ENCODE measurements around the gene ITGB8.

Gene ITGB8

GRCh38 chr7:20417675-20418382, 87.1 kb downstream of the ITGB8 start:
- Histone ChIP-seq H3K36me3 (ENCODE audit: insufficient read depth, low read length) (no peaks in the 10 kb centered on the region), H2AFZ (ENCODE audit: low read length, unreplicated experiment) (no peak overlapping the region), H3K4me3 (ENCODE audit: low read depth, low read length) (no peak overlapping the region), H3K79me2 (ENCODE audit: control insufficient read depth, insufficient read depth, low read length, unreplicated experiment) (no peaks in the 10 kb centered on the region), H3K27ac (ENCODE audit: low read depth, low read length) (no peak overlapping the region), H3K27me3 (ENCODE audit: insufficient read depth, low read length) (no peaks in the 10 kb centered on the region), H3K4me1 (ENCODE audit: control insufficient read depth, insufficient read depth, low read length, unreplicated experiment) (no peaks in the 10 kb centered on the region)

- no peaks in the 10 kb centered on the region for H3K27me3 ChIP-seq (ENCODE audit: insufficient read depth, low read length)
- no peak overlapping the region for H3K4me3 ChIP-seq (ENCODE audit: low read depth, low read length)
- H3K4me1 ChIP-seq (ENCODE audit: control insufficient read depth, insufficient read depth, low read length, unreplicated experiment), result no peaks in the 10 kb centered on the region
- no peaks in the 10 kb centered on the region for H3K36me3 ChIP-seq (ENCODE audit: insufficient read depth, low read length)
- no peak overlapping the region for H2AFZ ChIP-seq (ENCODE audit: low read length, unreplicated experiment)
- H3K27ac ChIP-seq (ENCODE audit: low read depth, low read length), result no peak overlapping the region
- H3K79me2 ChIP-seq (ENCODE audit: control insufficient read depth, insufficient read depth, low read length, unreplicated experiment), result no peaks in the 10 kb centered on the region
Observed at GRCh38 chr7:20424500-20424899, 93.8 kb downstream of the ITGB8 start.

- no peak overlapping the region for H3K27ac ChIP-seq (ENCODE audit: low read depth, low read length)
- no peak overlapping the region for H2AFZ ChIP-seq (ENCODE audit: low read length, unreplicated experiment)
- no peaks in the 10 kb centered on the region for H3K27me3 ChIP-seq (ENCODE audit: insufficient read depth, low read length)
- peaks cover 8% of the 10 kb centered on the region for H3K4me1 ChIP-seq (ENCODE audit: control insufficient read depth, insufficient read depth, low read length, unreplicated experiment)
- no peaks in the 10 kb centered on the region for H3K79me2 ChIP-seq (ENCODE audit: control insufficient read depth, insufficient read depth, low read length, unreplicated experiment)
- H3K36me3 ChIP-seq (ENCODE audit: insufficient read depth, low read length), result no peaks in the 10 kb centered on the region
- no peak overlapping the region for H3K4me3 ChIP-seq (ENCODE audit: low read depth, low read length)
Observed at GRCh38 chr7:20430664-20431063, 100.0 kb downstream of the ITGB8 start.

- Histone ChIP-seq H3K79me2 (ENCODE audit: control insufficient read depth, insufficient read depth, low read length, unreplicated experiment) (no peaks in the 10 kb centered on the region), H3K4me1 (ENCODE audit: control insufficient read depth, insufficient read depth, low read length, unreplicated experiment) (peaks cover 11% of the 10 kb centered on the region), H3K4me3 (ENCODE audit: low read depth, low read length) (no peak overlapping the region), H3K27ac (ENCODE audit: low read depth, low read length) (no peak overlapping the region), H3K36me3 (ENCODE audit: insufficient read depth, low read length) (no peaks in the 10 kb centered on the region), H2AFZ (ENCODE audit: low read length, unreplicated experiment) (no peak overlapping the region), H3K27me3 (ENCODE audit: insufficient read depth, low read length) (no peaks in the 10 kb centered on the region)
Observed at GRCh38 chr7:20431146-20431545, 100.4 kb downstream of the ITGB8 start.

GRCh38 chr7:20432071-20432470, 101.4 kb downstream of the ITGB8 start:
- Histone ChIP-seq H3K27ac (ENCODE audit: low read depth, low read length) (no peak overlapping the region), H3K27me3 (ENCODE audit: insufficient read depth, low read length) (no peaks in the 10 kb centered on the region), H3K36me3 (ENCODE audit: insufficient read depth, low read length) (no peaks in the 10 kb centered on the region), H3K4me1 (ENCODE audit: control insufficient read depth, insufficient read depth, low read length, unreplicated experiment) (peaks cover 16% of the 10 kb centered on the region), H2AFZ (ENCODE audit: low read length, unreplicated experiment) (no peak overlapping the region), H3K79me2 (ENCODE audit: control insufficient read depth, insufficient read depth, low read length, unreplicated experiment) (no peaks in the 10 kb centered on the region), H3K4me3 (ENCODE audit: low read depth, low read length) (no peak overlapping the region)

GRCh38 chr7:20435305-20435704, 104.6 kb downstream of the ITGB8 start:
- Histone ChIP-seq H3K27ac (ENCODE audit: low read depth, low read length) (peak overlapping the region; percentile 10; the same call in 1 of the 2 replicates), H2AFZ (ENCODE audit: low read length, unreplicated experiment) (peak overlapping the region; percentile 36), H3K4me1 (ENCODE audit: control insufficient read depth, insufficient read depth, low read length, unreplicated experiment) (peaks cover 16% of the 10 kb centered on the region), H3K27me3 (ENCODE audit: insufficient read depth, low read length) (no peaks in the 10 kb centered on the region), H3K4me3 (ENCODE audit: low read depth, low read length) (no peak overlapping the region), H3K79me2 (ENCODE audit: control insufficient read depth, insufficient read depth, low read length, unreplicated experiment) (no peaks in the 10 kb centered on the region), H3K36me3 (ENCODE audit: insufficient read depth, low read length) (no peaks in the 10 kb centered on the region)

- H3K27me3 ChIP-seq (ENCODE audit: insufficient read depth, low read length), result no peaks in the 10 kb centered on the region
- peaks cover 16% of the 10 kb centered on the region for H3K4me1 ChIP-seq (ENCODE audit: control insufficient read depth, insufficient read depth, low read length, unreplicated experiment)
- H3K4me3 ChIP-seq (ENCODE audit: low read depth, low read length), result no peak overlapping the region
- H2AFZ ChIP-seq (ENCODE audit: low read length, unreplicated experiment), result no peak overlapping the region
- H3K27ac ChIP-seq (ENCODE audit: low read depth, low read length), result no peak overlapping the region
- no peaks in the 10 kb centered on the region for H3K79me2 ChIP-seq (ENCODE audit: control insufficient read depth, insufficient read depth, low read length, unreplicated experiment)
- H3K36me3 ChIP-seq (ENCODE audit: insufficient read depth, low read length), result no peaks in the 10 kb centered on the region
Observed at GRCh38 chr7:20438248-20438647, 107.5 kb downstream of the ITGB8 start.

DNA sequence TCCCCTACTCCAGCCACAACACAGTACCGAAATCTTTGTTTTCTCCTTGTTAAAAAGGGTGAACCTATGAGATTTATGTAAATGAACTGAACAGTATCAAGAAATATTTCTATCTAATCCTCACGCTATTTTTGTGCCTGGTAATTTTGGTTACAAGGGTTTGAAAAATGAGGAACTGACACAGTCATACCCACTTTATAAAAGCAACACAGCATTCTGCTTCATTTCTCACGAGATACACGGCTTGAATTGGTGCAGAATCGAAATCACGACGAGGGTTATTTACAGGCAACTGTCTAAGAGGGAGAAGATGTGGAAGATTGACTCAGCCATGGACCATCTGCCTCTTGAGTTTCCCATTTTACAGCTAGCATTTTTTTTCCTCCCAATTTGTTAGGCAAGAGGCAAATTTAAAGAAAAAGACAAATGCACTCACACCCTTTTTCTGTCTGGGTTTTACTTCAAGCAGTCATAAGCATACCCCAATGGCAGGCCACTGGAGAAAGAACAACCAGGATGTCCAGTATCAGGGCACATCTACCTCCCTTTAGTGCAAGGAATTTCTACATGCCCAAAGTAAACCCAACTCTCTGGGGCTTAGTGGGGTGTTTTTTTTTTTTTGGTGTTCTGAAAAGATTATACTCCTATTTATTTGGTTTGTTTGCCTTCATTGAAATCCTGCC, 108.1 kb downstream of the ITGB8 start:
- H3K36me3 ChIP-seq (ENCODE audit: insufficient read depth, low read length), result no peaks in the 10 kb centered on the region
- H2AFZ ChIP-seq (ENCODE audit: low read length, unreplicated experiment), result no peak overlapping the region
- no peak overlapping the region for H3K27ac ChIP-seq (ENCODE audit: low read depth, low read length)
- peaks cover 16% of the 10 kb centered on the region for H3K4me1 ChIP-seq (ENCODE audit: control insufficient read depth, insufficient read depth, low read length, unreplicated experiment)
- H3K27me3 ChIP-seq (ENCODE audit: insufficient read depth, low read length), result no peaks in the 10 kb centered on the region
- no peak overlapping the region for H3K4me3 ChIP-seq (ENCODE audit: low read depth, low read length)
- H3K79me2 ChIP-seq (ENCODE audit: control insufficient read depth, insufficient read depth, low read length, unreplicated experiment), result no peaks in the 10 kb centered on the region

GRCh38 chr7:20439416-20440185, 108.9 kb downstream of the ITGB8 start:
- no peak overlapping the region for H3K4me3 ChIP-seq (ENCODE audit: low read depth, low read length)
- no peaks in the 10 kb centered on the region for H3K36me3 ChIP-seq (ENCODE audit: insufficient read depth, low read length)
- H2AFZ ChIP-seq (ENCODE audit: low read length, unreplicated experiment), result no peak overlapping the region
- H3K79me2 ChIP-seq (ENCODE audit: control insufficient read depth, insufficient read depth, low read length, unreplicated experiment), result no peaks in the 10 kb centered on the region
- peaks cover 16% of the 10 kb centered on the region for H3K4me1 ChIP-seq (ENCODE audit: control insufficient read depth, insufficient read depth, low read length, unreplicated experiment)
- no peaks in the 10 kb centered on the region for H3K27me3 ChIP-seq (ENCODE audit: insufficient read depth, low read length)
- H3K27ac ChIP-seq (ENCODE audit: low read depth, low read length), result no peak overlapping the region

DNA sequence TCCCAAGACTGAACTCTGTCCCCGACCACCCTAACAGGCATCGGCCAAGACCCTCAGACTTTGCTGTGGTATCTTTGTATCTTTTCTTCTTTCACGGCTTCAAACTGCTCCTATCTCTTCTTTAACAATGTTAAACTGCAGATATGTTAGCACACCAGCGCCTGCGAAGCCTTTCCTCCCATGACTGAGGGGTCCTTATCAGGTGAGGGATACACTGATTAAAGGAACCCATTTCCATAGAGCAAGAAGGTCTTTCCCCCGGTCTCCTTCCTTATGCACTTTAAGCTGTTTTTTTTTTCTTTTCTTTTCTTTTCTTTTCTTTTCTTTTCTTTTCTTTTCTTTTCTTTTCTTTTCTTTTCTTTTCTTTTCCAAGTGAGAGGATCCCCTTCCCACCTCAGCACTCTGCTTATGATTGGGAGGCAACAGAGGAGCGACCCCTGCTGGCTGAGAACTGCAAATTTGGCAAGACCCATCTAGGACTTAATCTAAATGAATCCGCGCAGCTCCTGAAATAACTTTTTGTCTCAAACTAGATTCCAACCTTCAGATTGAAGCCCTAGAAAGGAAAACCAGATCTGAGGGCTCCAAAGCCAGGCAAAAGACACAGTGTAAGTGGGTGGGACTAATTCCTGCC, 109.9 kb downstream of the ITGB8 start:
- H3K4me3 ChIP-seq (ENCODE audit: low read depth, low read length), result no peak overlapping the region

More for the DNA sequence above, 109.9 kb downstream of the ITGB8 start:
- H3K27me3 ChIP-seq (ENCODE audit: insufficient read depth, low read length), result no peaks in the 10 kb centered on the region
- no peaks in the 10 kb centered on the region for H3K79me2 ChIP-seq (ENCODE audit: control insufficient read depth, insufficient read depth, low read length, unreplicated experiment)
- H3K36me3 ChIP-seq (ENCODE audit: insufficient read depth, low read length), result no peaks in the 10 kb centered on the region
- no peak overlapping the region for H3K27ac ChIP-seq (ENCODE audit: low read depth, low read length)
- peaks cover 9% of the 10 kb centered on the region for H3K4me1 ChIP-seq (ENCODE audit: control insufficient read depth, insufficient read depth, low read length, unreplicated experiment)
- H2AFZ ChIP-seq (ENCODE audit: low read length, unreplicated experiment), result no peak overlapping the region
